Activated CD8-positive, alpha-beta memory T cell treated with anti-CD3 and anti-CD28 coated beads for 1 hour (primary cell): Measurements from ENCODE around the gene HPS1.

Experiments
- DNase-seq, 2 donors: peaks; one replicate each; pipeline ENCODE4 v3.0.0-alpha.2; 2020; ENCODE audit warnings: low read depth in 1 of 2; ENCODE audit errors: extremely low read depth in 1 of 2

The HPS1 gene

GRCh38 chr10:98465866-98466265 lies 19.1 kb upstream of the HPS1 start:
- no peak for DNase-seq

- DNase-seq = no peak
Observed at GRCh38 chr10:98463976-98464754, 17.4 kb upstream of the HPS1 start.

GRCh38 chr10:98463016-98463415 lies 16.3 kb upstream of the HPS1 start:
- DNase-seq = no peak

GRCh38 chr10:98461500-98461842 lies 14.7 kb upstream of the HPS1 start:
- no peak for DNase-seq

- DNase-seq = no peak
Observed at GRCh38 chr10:98460837-98461499, 14.2 kb upstream of the HPS1 start.

- no peak for DNase-seq
Observed at GRCh38 chr10:98458809-98459784, 12.4 kb upstream of the HPS1 start.

- DNase-seq = no peak
Observed at GRCh38 chr10:98457721-98458120, 11.0 kb upstream of the HPS1 start.

- DNase-seq = no peak
Observed at GRCh38 chr10:98456686-98457482, 10.1 kb upstream of the HPS1 start.

- DNase-seq = no peak
Observed at GRCh38 chr10:98456043-98456570, 9.4 kb upstream of the HPS1 start.

GRCh38 chr10:98453729-98454128 lies 7.0 kb upstream of the HPS1 start:
- DNase-seq = no peak

- DNase-seq = no peak
Observed at GRCh38 chr10:98450618-98451017, 3.9 kb upstream of the HPS1 start.

GRCh38 chr10:98449287-98449686 lies 2.6 kb upstream of the HPS1 start:
- no peak for DNase-seq

- no peak for DNase-seq
Observed at GRCh38 chr10:98446151-98446660, 529 bp downstream of the HPS1 start.

- DNase-seq = no peak
Observed at GRCh38 chr10:98445200-98445812, 1.4 kb downstream of the HPS1 start.

- no peak for DNase-seq
Observed at GRCh38 chr10:98444314-98445006, 2.3 kb downstream of the HPS1 start.

- DNase-seq = no peak
Observed at GRCh38 chr10:98438715-98439114, 8.0 kb downstream of the HPS1 start.

GRCh38 chr10:98436704-98437103 lies 10.0 kb downstream of the HPS1 start:
- DNase-seq = no peak

GRCh38 chr10:98435178-98435577 lies 11.6 kb downstream of the HPS1 start:
- DNase-seq = no peak
